Bone marrow (tissue), 2 donors: Measurements from ENCODE around the gene FSIP1.
"Not testable (repeated sequence)": the region's sequence is repeated elsewhere in the genome, so short reads cannot be mapped to it uniquely, and the experiment has no call there.

ENCODE experiments used
- DNase-seq, 2 donors: peaks; one replicate each; lab custom pipeline; 2025; lab: John Stamatoyannopoulos, UW

The FSIP1 gene

DNA sequence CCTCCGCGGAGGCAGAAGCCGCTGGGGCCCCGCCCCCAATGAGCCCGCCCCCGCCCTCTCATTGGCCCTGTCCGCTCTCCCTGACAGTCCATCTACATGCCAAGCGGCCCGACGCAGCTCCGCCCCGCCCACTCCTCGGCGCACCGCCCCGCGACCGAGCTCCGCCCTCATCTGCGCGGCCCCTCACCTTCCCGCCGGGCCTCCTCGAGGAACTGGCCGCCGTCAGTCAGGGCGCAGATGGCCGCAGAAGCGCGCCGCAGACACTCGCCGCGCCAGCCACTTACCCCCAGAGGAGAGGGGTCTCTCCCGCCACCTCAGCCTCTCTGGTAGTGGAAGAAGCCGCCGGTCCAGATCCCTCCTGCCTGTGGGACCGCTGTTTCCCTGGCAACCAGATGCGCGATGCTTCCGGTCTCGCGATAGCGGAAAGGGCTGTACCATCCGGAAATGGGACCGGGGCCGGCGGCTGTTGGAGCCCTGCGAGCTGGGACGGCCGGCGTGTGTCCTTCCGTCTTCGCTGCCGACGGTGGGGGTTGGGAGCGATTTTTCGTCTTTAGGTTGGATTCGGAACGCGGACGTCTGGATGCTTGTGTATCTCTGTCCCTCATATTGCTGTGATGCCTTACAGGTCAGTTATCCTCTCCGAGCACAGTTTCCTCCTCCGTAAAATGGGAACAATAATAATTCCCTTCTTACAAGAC lies at the start of gene FSIP1:
Gene FSIP1 (minus strand): TSS at position 401 of the 698 bp plus-strand sequence. CDS start 6,317 bp downstream, outside the sequence.
- peak; percentile 81 to 100 for DNase-seq

DNA sequence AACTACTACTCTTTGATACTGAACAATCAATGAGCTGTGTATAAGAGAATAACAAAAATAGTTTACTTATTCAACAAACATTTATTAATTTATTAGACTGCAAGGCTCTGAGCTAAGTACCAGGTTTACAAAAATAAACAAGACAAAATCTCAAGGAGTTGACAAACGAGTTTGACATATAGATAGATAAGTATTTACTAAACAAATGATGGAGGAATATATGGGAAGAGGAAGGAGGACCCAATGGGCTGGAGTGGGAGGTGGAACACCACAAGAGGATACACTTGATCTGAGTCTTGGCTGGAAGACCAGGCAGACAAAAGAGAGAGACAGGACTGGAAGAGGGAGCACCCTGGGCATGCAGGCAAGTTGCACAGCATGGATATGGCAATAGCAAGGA lies 47.5 kb upstream of the FSIP1 start:
- DNase-seq = no peak

DNA sequence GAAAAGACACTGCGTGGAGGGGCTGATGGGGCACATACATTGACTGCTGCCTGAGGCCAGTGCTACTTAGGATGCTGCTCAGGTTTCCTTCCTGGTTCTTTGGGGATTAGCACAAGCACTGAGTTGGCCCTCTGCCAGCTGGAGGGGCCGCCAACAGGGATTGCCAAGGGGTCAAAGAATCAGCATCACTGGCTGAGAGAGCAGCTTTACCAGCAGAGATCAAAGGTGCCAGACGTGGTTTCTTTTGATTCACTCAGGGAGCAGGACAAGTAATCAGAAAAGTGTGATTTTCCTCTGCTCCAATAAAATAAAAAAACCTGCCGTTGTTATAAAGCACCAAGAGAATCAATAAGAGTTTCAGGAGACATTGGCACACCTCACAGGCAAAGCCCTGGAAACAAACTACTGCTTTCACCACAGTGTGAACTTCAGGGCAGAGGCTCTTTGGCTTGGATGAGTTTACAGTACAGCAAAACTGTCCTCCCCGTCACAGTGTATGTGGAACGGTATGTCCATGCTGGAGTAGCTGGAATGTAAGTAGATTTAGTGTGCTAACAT lies 45.8 kb upstream of the FSIP1 start:
- DNase-seq = no peak

DNA sequence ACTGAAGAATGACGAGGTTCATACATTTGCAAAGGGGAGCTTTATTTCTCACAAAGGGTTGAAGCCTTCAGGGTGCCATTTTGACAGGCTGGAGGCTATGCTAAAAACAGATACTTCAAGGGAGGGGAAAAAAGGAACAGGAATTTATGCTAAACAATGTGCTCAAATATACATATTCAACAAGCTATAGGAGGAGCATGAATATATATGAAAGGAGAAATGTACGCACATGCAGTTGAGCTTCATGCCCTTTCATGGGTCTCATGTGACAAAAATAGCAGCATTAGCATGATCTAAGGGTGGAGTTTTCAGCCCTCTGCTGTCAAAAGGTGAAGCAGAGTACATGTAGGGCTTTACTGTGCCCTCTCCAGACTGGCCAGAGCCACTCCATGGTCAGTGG lies 44.3 kb upstream of the FSIP1 start:
- no peak for DNase-seq

DNA sequence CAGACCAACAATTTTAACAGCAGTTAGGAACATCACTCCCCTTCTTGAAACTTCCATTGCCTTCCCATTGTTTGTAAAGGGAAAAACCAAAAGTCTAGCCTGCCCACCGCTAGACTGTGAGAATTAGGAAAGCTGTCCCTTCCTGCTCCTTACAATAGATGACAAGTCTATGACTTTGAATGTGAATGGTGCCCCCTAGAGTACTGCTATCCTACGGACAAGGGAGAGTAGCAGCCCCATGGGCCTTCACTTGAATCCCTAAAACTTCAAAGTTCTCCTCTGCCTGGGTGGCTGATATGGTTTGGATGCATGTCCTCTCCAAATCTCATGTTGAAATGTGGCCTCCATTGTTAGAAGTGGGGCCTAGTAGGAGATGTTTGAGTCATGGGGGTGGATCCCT lies 41.0 kb upstream of the FSIP1 start:
- no peak for DNase-seq

DNA sequence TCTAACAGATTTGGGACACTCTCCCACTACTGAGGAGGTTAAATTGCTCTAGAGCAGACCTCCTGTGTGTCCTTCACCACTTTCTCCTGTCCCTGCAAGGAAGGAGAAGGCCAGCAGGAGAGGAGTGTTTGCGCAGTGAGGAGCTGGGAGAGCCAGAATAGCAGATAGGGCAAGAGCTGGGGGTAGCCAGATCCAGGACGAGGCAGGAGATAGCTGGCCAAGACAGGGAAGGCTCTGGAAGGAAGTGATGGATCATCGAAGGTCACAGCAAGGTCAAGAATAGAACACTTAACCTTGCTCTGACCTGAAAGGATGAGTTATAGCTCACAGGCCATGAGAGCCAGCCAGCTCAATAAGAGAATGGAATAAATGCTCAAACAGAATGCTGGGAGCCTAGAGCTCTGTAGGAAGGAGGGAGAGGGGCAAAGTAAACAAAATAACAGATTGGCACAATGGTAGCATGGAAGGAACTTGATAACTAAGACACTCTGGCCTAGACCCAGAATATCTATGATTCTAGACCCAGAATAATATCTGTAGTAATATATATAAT lies 37.5 kb upstream of the FSIP1 start:
- no peak for DNase-seq

DNA sequence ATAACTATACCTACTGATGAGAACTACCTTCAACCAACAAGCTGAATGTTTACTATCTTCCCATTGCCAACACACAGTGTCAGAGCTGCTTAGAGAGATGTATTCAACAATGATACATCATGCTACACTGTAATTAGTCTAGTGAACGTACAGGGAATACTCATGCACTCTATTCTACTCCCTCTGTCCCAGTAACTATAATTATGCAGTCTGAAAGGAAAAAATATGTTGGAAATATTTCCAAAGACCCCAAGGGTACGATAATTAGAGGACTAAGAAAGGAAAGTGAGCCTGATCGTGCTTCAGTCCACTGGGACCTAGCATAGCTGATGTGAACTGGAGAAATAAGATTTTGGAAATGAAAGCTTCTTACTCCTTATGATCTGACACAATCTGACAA lies 36.9 kb upstream of the FSIP1 start:
- DNase-seq = no peak

DNA sequence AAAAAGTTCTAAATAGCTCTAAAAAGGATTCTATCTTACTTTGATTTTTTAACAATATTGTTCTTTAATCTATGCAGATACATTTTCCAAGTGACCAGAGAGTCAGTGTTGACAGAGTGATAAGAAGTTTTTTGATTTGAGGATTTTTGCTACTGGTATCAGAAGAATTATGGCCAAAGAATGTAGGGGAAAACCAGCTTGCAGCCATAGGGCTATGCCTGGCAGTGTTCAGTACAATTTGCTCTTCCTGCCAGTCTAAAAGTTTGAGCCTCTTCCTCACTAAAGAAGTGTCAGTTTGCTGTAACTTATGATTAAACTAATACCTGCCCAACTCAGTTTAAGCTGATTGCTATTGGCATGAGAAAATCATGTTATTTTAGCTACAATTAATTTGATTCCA lies 35.3 kb upstream of the FSIP1 start:
- no peak for DNase-seq

DNA sequence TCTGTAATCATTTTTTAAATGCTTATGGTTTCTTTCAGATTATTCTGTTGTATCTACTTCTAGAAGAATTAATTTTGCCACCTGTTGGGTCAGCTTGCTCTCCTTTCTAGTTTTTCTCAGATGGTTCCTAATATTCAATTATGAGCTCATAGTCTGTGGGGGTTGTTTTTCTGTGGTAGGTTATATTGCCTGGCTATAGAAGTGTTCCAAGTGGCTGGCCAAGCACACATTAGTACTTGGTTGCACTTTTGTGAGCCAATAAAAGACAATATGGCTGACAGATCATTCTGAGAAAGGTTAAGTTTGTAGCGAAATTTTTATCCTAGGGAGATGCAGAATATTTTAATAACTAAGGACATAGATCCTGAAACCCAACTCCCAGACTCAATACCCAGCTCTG lies 31.8 kb upstream of the FSIP1 start:
- DNase-seq = no peak

DNA sequence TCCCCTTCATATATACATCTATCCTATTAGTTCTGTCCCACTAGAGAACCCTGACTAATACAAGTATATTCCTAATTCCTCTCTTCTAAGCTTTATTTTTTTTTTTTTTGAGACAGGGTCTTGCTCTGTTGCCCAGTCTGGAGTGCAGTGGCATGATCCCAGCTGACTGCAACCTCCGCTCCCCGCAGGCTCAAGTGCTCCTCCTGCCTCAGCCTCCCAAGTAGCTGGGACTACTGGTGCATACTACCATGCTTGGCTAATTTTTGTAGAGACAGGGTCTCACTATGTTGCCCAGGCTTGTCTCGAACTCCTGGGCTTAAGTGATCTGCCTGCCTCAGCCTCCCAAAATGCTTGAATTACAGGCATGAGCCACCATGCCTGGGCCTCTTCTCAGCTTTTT lies 30.0 kb upstream of the FSIP1 start:
- not testable (repeated sequence) for DNase-seq

DNA sequence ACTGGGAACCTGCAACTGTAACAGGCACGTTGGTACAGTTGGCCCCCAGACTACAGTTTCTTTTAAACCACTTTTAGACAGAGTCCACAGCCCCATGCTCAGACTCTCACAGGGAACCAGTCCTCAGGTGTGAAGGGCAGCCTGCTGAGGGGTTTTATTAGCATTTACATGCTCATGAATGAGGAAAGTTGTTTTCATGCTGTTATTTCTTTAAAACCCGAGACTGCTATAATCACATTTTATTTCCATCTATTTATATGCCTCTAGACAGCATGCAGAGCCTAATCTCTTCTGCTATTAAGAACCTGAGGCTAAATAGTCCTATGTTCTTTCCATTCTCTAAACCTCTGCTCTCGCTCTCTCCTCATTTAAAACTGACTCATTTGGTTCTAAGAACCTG lies 26.3 kb upstream of the FSIP1 start:
- no peak for DNase-seq

DNA sequence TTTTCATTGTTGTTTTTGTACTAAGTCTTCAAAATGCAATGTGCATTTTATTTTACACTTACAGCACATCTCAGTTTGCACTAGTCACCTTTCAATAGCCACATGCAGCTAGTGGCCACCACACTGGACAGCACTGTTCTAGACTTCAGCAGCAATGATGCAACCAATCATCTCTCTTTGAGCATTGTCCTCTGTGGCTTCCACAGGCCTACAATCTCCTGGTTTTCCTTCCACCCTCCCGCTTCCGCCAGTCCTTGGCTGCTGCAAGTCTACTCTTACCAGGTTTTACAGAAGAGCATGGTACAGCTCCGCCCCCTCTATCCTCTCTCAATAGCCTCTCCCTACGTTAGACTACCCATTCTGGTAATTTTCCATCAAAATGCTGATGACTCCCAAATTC lies 25.1 kb upstream of the FSIP1 start:
- DNase-seq = no peak

DNA sequence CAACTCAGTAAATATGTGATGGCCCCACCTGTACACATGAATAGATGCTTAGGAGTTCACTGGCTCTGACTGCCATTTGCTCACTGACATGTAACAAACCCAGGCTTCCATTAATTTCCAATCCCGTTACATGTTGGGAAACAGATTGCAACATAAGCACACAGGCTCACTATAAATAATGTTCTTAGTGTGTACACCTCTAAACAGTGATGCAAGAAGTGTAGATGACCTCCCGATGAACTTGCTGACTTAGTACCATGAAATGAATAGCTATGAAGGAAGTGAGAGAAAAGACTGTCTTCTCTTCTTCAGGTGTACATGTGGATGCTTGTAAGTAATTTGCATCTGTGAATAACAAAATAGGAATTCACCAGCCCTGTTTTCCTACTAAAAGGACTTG lies 21.4 kb upstream of the FSIP1 start:
- DNase-seq = no peak

DNA sequence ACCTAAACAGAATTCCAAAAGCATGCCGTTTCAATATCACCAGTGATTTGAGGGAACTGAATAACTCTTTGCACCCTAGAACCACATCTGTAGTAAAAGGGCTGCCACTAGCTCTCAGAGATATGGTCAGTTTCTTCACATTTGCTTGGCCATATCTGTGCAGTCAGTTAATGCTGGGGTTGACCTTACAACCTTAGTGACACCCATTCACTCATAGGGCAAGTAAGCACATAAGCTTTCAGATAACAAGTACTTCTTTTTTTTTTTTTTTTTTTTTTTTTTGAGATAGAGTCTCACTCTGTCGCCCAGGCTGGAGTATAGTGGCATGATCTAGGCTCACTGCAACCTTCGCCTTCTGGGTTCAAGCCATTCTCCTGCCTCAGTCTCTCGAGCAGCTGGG lies 20.4 kb upstream of the FSIP1 start:
- DNase-seq = no peak

DNA sequence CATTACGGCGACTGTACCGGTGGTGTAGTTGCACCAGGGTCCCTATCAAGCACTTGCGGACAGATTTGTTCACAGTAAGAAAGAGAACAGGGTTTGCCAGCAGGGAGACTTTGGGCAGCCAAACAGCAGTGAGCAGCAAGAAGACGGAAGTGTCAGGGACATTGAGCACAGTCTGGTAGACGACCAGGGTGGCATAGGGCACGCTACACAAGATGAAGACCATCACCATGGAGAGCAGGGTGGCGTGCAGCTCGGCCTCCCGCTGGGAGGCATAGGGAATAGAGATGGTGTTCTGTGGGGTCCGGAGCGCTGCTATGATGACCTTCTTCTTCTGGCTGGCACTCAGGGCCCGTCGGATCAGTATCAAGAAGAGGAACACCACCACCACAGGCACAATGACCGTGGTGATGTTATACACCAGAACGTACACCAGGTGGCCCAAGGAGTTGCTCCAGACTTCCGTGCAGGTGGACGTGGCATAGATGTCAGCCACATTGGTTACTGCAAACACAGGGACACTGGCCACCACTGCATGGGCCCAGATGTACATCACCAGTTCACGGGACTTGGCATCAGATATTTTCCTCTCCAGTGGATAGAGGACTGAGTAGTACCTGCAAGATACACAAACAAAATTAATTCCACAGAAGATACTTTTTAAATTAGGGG lies 19.1 kb upstream of the FSIP1 start:
- DNase-seq = no peak

DNA sequence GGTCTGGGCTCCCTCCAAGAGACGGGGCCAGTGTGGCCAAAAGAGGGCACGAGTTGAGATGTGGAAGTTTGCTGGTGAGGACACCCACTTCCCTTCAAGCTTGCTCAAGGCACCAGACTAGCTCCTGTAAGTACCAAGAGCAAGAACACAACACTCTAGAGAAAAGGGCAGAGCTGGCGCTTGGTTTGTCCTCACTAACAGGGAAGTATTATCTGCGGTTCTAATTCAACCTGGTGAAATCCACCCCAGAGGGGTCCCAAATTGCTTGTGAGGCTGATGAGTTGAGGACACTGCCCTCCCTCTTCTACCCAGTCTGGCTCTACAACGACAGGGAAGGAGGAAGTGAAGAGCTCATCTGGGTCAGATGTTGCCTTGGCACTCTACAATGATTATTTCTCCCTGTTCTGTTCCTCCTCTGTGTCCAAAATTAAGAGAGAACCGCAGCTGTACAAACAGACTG lies 16.9 kb upstream of the FSIP1 start:
- DNase-seq = no peak

DNA sequence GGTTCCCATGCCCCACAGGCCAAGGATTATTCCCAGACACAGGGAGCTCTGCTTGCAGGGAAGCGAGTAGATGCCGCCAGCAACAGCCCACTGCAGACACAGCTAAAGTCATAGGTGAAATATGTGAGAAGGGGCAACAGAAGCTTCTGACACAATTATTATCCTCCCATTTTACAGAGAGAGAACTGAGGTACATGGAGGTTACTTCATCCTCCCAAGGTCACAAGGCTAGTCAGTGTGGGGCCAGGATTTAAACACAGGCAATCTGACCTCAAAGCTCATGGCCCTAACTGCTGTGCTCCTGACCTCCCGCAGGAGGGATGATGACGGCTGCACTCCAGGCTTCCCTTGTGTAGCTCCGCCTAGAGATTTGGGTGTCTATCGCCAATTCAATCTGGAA lies 15.7 kb upstream of the FSIP1 start:
- DNase-seq = no peak

DNA sequence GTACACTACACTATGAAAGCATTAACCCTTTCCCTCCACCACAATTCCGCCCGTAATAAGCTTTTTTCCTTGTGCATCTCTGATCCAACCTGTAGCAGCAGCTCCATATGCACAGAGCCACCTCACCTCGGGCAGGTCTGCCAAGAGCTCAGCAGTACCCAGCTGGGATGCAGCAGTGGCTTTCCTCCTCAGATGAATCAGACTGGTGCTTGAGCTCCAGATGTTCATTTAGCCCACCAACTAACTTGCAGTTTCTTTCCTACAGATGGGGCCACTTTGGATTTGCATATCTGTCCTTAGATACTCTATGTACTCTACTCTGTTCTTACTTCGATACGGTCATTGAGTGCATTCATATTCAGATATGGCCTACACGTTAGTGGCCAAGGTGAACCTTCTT lies 14.8 kb upstream of the FSIP1 start:
- no peak for DNase-seq

DNA sequence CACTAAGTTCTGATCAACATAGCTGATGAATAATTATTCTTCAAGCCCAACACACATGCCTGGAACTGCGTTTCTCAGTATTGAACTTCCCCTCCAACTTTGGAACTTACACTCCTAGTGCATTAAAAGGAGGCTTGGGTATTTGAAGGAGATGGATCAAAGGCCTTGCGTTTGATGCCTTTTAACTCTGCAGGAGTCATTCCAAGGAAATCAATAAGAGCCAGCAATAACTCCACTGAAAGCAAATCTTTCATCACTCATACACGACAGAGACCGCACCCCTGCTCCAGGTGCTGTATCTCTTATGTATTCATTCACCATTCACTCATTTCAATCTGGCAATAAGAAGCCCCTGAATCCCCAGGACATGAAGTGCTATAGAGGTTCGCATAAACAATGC lies 14.0 kb upstream of the FSIP1 start:
- no peak for DNase-seq

DNA sequence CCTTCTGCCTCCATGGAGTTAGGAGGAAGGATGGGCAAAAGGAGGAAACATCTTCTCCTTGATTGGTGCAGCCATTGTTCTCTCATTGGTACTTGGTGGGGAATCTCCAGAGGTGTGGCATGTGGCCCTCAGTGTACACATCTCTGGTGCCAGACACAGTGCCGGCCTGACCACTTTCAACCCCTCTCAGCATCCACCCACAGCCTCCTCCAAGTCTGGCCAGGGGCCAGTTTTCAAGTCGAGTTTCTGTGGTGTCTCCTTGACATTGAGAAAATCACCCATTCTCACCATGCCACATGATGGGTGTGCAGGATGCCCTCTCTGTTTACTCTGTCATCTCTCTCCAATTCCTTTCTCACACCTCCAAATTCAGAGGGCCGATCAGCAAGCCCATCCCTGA lies 12.8 kb upstream of the FSIP1 start:
- no peak for DNase-seq

DNA sequence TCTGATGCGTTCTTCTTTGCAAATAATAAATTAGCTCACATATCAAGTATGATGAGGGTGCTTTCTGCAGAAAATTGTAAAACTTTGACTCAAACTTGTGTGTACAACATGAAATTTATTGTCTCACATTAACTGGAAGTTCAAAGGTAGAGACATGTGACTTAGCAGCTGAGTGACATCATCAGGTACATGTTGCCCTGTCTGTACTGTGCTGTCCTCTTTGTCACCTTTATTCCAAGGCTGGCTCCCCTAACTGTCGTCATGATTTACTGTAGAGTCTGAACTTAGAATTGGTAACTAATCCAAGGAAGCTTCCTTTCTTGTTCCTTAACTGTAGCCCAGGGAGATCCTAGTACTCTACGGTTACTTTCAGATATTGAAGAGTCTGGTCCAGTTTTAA lies 12.3 kb upstream of the FSIP1 start:
- no peak for DNase-seq

DNA sequence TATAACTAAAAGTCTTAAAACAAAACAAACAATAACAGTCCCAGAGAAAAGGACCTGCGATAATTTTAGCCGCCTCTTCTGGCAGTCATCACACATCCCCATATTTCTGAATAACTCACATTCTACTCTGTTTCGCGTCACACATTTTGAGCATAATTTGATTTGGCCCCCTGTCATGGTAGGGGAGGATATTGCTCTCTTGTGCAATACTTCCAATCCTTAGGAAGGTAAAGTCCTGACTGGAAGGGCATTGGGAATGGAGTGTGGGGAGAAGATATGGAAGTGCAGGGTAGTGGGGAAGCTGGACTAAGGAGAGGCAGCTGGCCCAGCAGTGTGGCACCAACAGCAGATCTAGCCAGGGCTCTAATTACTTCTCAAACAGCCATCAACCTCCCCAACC lies 11.3 kb upstream of the FSIP1 start:
- DNase-seq = no peak

DNA sequence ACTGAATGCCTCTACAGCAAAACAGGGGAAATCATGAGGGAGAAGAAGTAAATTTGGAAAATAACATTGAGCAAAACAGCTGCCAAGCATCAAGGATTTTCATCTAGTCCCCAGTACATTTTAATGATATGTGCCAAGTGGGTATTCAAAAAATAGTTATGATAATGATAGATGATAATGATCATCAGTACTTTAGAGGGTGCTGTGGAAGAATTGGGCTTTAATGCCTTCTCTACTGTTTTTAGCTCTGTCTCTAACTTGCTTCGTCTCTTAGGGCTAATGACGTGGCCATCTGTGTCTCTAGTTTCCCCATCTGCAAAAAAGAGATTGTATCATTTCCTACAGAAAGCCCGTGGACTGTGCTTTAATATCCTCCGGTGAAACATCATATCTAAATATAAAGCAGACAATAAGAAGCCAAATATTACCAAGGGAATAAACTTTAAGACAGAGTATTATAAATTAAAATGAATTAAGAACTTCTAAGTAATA lies 10.2 kb upstream of the FSIP1 start:
- DNase-seq = no peak
